ENCODE measurements around the gene ARHGAP32. TPM values are rescaled to one million over a fixed set of nuclear protein-coding genes. Genes with fewer than 3 reads are reported as not detected.

The ARHGAP32 gene
- polyA plus RNA-seq, 1 of the 3 experiments (the other 2 are of a cell fraction) = 4.8 TPM

GRCh38 chr11:129155745-129156144 is 36.4 kb downstream of the ARHGAP32 start:
- Histone ChIP-seq H3K27ac (ENCODE audit: low read depth in 2 of 2, low read length in 1 of 2) (no peak overlapping the region), H3K4me3 (ENCODE audit: low read depth in 2 of 2, low read length in 1 of 2) (no peak overlapping the region), H3K27me3 (ENCODE audit: insufficient read depth) (no peaks in the 10 kb centered on the region), H3K9ac (no peak overlapping the region), H3K4me2 (no peak overlapping the region), H3F3A (replicated peaks; ENCODE audit: insufficient read depth) (no peaks in the 10 kb centered on the region), H3K36me3 (replicated peaks in 1 of 2; ENCODE audit: control insufficient read depth in 1 of 2, insufficient read depth in 2 of 2, low read length in 1 of 2) (peaks cover 0 to 6% of the 10 kb centered on the region in 2 experiments), H3K4me1 (ENCODE audit: control insufficient read depth in 1 of 2, insufficient read depth in 2 of 2, low read depth in 1 of 2, low read length in 1 of 2) (no peaks in the 10 kb centered on the region), H4K20me1 (ENCODE audit: insufficient read depth) (no peaks in the 10 kb centered on the region), H3K9me2 (no peaks in the 10 kb centered on the region), H2AFZ (ENCODE audit: low read depth) (no peak overlapping the region), H3K79me2 (ENCODE audit: insufficient read depth) (peaks cover 58% of the 10 kb centered on the region), H3K9me3 (peaks cover 10% of the 10 kb centered on the region; the same call in 1 of the 2 replicates)
- TF ChIP-seq MEF2A (IDR thresholded peaks at IDR 0.05; ENCODE audit: borderline replicate concordance, low read depth) (no peak), RAD21 (IDR thresholded peaks at IDR 0.05; ENCODE audit: low read length) (no peak), GABPA (IDR thresholded peaks at IDR 0.05; ENCODE audit: low read depth) (no peak), FOXJ3 (CRISPR knock-in tag; IDR thresholded peaks at IDR 0.05) (no peak), CTCF (IDR thresholded peaks at IDR 0.05) (no peak), FOSL2 (IDR thresholded peaks at IDR 0.05; ENCODE audit: borderline replicate concordance, low read depth) (no peak), NFIC (IDR thresholded peaks at IDR 0.05; ENCODE audit: borderline replicate concordance) (no peak), ZBTB33 (IDR thresholded peaks at IDR 0.05; ENCODE audit: borderline replicate concordance, low read depth) (no peak), POLR2AphosphoS5 (IDR thresholded peaks at IDR 0.05; ENCODE audit: low read depth, low read length) (no peak), IRF3 (IDR thresholded peaks at IDR 0.05; ENCODE audit: low read depth, low read length) (no peak)
- TF ChIP-seq, protein P1, sequence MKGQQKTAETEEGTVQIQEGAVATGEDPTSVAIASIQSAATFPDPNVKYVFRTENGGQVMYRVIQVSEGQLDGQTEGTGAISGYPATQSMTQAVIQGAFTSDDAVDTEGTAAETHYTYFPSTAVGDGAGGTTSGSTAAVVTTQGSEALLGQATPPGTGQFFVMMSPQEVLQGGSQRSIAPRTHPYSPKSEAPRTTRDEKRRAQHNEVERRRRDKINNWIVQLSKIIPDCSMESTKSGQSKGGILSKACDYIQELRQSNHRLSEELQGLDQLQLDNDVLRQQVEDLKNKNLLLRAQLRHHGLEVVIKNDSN (IDR thresholded peaks at IDR 0.05; ENCODE audit: borderline replicate concordance, low read depth) = no peak
- TF ChIP-seq, protein P2, sequence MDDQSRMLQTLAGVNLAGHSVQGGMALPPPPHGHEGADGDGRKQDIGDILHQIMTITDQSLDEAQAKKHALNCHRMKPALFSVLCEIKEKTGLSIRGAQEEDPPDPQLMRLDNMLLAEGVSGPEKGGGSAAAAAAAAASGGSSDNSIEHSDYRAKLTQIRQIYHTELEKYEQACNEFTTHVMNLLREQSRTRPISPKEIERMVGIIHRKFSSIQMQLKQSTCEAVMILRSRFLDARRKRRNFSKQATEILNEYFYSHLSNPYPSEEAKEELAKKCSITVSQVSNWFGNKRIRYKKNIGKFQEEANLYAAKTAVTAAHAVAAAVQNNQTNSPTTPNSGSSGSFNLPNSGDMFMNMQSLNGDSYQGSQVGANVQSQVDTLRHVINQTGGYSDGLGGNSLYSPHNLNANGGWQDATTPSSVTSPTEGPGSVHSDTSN (IDR thresholded peaks at IDR 0.05) = no peak
- WGBS (ENCODE audit: low lambda C conversion rate) = 95% methylated on average over 9 of the region's 9 CpGs
- CTCF ChIA-PET = no interaction called here
- POLR2A ChIA-PET = no interaction called here
- DNase-seq = no peak
